GM19035 (cell line): Measurements from ENCODE around the gene TAX1BP1.
"Not testable (repeated sequence)": the region's sequence is repeated elsewhere in the genome, so short reads cannot be mapped to it uniquely, and the experiment has no call there.

ENCODE experiments used
- ATAC-seq: cut with Tn5 transposase; IDR thresholded peaks from one replicate; pipeline ENCODE4 v1.9.1; 2021; ENCODE audit not compliant: unreplicated experiment

TAX1BP1 gene

DNA sequence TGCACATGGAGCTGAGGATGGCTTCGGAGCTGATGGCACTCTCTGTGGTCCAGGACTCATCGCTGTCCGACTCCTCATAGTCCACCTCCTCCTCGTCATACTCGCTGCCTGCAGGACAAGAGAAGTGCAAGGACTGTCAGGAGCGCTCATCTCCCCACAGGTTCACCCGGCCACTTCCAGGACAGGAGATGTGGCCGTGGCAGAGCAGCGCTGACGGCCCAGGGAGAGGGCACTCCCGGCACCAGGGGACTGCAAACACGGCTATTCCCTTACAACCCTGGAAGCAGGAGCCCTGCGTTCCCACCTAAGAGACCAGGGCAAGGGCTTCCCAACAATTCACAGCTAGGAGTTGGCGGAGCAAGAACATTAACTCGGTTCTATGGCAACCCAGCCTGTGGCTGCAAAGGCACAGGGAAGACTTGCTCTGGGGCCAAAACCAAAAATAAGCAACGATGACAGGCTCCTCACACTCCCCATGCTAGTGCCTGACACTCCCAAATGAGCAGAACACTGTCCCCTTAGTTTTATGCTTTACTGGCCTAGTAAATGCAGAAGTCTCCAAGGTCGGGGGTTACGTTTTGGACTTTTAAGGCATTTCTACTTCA lies 100.9 kb downstream of the TAX1BP1 start:
- ATAC-seq, result no peak

DNA sequence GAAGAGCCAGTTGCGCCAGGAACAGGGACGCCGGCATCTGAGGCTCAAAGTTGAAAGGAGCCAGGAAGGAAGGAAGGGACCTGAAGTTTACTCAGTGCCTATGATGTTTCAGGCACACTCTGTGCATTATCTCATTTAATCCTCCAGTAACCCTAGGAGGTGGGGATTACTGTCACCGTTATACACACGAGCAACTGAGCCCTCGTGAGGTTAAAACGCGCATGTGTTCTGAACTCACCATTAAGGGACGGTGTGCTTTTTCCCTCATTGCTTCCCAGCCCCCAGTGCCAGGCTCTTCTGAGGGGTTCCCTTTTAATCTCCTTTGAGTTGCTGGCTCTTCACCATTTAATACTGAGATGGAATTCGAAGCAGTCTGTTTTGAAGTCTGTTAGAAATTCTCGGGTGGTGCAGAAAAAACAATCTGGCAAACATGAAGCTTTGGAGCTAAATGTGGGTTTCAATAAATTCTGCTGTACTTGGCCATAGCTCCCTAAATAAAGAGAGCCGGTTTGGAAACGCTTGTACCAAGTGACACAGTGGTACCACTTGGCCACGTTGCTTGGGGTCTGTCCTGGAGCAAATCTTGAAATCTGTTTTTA lies 102.2 kb downstream of the TAX1BP1 start:
- ATAC-seq, result no peak

DNA sequence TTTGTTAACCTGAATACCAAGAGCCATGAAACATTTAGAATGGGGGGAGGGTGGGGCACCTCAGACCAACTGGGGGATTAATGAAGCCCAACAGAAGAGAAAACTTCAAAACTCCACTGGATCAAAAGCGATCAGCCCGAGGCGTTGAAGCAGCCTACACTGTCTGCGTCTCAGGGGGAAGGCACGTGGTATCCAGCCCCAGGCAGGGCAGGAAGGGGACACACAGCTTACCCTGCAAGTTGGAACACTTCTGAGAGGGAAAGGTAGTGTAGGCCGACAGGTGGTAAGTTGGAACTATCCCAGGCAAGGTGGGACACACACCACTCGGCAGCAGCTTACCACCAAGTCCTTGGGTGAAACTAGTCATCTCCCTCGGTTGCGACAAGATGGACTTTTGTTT lies 102.9 kb downstream of the TAX1BP1 start:
- ATAC-seq, result no peak

DNA sequence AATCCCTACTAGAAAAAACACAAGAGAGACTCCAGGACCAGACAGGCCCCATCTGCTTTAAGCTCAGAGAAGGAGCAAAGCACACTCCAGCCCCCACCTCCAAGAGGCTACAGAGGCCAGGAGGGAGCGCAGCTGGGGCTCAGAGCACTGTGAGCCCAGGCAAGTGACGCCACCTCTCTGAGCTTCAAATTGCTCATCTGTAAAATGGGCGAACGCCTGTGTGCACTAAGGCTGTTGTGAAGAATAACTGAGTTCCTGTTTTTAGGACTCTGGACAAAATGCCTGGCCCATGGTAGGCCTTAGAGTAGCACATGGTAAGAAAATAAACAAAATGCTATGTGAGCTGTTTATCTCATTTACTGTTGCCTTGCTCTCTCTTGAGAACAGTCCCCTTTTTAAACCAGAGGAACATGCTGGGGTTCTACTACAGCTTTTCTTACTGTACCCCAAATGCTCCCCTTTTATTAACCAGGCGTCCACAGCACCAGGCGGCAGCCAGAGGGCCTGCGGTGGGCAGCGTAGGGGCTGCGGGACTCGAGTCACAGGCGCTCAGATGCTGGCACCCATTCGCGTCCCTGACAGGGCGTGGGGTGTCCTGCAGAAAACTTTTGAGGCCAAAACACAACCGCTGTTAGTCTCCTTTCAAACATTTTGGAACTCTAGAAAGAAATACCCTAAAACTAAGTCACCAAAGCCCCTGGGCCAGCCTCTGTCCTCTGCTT lies 103.8 kb downstream of the TAX1BP1 start:
- no peak for ATAC-seq

DNA sequence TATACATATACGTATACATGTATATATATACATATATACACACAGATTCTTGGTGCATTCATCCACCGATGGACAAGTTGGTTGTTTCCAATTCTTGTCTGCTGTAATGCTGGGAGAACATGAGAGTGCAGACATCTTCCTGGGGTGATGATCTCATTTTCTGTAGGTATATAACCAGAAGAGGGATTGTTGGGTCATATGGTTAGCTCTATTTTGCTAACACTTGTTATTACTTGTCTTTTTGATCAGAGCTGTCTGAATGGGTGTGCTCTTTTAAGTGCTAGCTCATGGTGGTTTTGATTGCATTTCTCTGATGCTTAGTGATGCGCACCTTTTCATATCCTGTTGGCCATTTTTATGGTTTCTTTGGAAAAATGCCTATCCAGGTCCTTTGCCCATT lies 106.4 kb downstream of the TAX1BP1 start:
- no peak for ATAC-seq

DNA sequence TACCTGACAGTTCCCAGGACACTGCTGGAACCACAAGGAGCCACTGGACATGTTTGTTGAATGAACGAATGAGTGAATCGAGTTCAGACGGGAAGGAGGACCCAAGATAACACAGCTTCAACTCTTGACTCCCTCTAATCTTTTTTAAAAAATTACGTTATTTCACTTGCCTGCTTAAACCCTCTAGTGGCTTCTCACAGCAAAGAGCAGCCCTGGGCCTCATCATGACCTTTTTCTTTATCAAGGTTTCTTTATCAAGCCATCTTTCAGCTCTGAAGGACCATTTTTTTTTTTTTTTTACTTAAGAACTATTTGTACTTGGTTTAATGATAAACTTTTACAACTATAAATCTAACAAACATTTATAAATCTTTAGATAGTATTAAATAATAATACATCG lies 110.6 kb downstream of the TAX1BP1 start:
- ATAC-seq, result no peak

DNA sequence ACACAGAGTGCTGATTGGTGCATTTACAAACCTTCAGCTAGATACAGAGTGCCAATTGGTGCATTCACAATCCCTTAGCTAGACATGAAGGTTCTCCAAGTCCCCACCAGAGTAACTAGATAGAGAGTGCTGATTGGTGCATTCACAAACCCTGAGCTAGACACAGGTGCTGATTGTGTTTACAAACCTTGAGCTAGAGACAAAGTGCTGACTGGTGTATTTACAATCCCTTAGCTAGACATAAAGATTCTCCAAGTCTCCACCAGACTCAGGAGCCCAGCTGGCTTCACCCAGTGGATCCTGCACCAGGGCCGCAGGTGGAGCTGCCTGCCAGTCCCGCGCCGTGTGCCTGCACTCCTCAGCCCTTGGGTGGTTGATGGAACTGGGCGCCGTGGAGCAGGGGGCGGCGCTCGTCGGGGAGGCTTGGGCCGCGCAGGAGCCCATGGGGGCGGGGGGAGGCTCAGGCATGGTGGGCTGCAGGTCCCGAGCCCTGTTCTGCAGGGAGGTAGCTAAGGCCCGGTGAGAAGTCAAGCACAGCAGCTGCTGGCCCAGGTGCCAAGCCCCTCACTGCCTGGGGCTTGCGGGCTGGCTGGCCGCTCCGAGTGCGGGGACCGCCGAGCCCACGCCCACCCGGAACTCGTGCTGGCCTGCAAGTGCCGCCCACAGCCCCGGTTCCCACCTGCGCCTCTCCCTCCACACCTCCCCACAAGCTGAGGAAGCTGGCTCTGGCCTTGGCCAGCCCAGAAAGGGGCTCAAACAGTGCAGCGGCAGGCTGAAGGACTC lies 116.9 kb downstream of the TAX1BP1 start:
- ATAC-seq, result not testable (repeated sequence)

DNA sequence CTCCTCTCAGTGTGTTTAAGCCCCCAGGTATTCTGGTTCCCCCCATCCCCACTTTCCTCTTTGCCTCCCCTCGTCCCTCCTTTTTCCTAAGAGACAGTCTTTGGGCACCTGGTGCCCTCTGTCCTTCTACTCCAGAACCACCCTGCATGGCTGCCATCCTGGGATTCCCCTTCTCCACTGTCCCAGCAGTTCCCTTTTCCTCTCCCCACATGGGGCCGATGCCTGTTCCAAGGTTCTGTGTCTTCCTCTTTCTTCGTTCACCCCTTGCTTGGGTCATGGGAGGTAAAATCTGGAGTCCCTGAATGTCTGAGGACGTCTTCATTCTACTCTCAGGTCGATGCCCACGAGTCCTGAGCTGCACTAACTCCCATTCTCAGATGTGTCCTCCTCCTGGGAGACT lies 120.8 kb downstream of the TAX1BP1 start:
- ATAC-seq, result no peak

DNA sequence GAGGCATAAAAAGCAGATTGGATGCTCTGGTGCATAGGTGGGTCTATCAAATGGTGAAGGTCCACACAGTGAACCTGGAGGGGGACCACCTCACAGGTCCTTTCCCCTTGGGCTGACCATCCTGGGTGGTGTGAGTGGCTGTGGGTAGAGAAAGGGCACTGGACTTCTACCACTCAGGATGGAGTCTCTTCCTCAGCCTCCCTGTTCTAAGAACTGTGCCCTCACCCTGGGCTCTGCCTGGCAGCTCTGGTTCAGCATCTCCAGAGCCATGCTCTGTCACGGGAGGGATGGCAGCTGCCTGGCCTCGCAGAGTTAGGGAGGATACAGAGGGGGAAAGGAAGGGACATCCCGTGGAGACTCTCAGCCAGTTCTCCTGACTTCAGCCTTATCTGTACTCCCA lies 121.8 kb downstream of the TAX1BP1 start:
- ATAC-seq, result no peak

DNA sequence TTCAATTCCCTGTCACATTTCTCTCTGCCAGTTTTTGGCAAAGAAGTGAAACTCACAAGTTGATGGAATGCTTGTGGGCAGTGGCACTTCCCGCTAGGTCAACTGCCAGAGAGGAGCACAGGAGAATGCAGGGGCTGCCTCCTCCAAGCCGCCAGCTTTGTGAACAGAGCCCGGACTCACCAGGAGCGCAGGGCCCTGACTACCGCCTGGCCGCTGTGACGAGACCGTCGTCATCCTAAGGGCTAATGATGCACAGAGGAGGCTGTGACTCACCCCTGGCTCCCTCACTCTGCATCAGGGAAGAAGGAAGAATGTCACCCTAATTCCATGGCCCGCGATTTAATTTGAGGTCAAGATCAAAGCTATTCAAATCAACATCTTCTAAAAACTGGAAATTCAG lies 123.9 kb downstream of the TAX1BP1 start:
- ATAC-seq, result no peak

DNA sequence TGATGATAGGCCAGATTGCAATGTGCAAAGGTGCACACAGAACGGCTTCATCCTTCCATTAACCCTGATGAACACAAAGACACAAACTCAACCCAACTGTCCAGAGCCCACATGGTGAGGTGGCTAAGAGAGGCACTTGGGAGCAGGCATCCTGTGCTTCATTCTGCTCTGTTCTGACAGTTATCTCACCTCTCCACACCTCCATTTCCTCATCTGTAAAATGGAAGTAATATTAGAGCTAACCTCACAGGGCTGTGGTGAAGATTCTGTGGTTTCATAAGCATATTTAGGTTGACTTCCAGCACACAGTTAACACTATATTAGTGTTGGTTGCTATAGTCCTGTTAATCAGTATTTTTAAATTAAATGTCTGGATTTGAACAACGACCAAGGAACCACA lies 126.3 kb downstream of the TAX1BP1 start:
- no peak for ATAC-seq

DNA sequence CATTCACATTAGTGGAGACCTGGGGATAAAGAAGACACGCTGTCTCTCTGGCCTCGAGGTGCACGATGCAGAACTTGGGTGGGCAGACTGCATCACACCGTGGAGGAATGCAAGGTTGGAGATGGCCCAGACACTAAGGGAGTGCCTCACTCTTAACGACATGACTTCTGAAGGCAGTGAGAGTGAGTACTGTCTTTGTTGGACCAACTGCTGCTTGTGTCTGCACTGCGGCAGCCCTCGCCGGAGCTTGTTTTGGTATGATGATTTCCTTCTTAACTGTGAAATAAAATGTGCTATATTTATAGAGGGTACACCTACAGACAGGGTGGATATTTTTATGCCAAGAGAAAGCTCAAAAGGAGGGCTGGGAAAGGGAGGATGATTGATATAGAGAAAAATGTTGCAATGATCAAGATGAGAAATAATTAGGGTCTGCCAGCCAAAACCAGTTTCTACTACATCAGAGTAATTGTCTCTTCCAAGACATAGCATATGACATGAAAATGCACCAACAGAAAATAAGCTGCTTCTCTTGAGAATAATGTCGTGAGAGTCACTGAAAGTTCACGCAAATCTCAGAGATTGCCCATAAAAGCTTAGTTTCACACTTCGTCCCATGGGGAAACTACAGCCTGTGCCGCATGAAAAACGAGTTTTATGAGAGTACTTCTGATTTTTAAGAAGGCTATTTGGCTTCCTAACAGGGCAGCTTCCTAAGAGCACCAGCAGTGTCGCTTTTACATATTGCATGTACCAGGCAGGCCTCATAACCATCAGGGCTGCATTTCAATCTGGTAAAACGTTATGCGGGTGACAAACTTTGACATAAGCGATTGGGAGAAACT lies 127.1 kb downstream of the TAX1BP1 start:
- no peak for ATAC-seq

DNA sequence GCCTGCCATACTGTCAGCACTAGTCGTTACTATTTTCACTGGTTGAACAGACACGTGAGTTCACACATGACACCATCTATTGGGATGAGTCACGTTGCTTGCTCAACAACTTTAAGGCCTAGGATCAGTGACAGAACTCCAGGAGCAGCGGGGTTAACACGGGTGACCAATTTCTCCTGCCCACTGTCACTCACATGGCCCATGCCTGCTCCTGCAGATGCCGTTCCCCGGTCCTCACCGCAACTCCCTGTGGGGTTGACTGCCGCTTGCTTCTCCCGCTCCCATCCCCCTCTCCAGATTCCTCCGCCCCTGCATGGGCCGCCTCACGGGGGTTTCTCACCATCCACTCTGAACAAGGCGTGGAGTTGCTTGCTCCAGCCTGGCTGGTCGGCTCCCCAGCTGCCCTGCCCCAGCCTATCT lies 128.2 kb downstream of the TAX1BP1 start:
- ATAC-seq, result no peak

DNA sequence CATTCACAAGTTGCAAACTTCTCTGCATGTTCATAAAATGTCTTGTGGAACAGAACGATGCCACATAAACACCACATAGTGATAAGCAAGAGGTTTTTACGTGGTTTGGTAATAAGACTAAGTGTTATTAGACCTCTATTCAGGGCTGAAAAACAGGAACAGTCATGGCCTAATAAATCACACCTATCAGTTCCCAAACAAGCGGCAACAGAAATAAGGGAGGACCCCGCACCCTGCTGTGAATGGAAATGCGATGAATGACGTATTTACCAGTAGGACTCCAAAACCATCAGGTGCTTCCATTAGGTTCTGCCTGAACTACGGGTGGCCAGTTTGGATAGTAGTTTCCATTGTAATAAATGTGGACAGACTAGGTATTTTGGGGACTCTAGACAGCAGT lies 129.1 kb downstream of the TAX1BP1 start:
- ATAC-seq, result no peak

DNA sequence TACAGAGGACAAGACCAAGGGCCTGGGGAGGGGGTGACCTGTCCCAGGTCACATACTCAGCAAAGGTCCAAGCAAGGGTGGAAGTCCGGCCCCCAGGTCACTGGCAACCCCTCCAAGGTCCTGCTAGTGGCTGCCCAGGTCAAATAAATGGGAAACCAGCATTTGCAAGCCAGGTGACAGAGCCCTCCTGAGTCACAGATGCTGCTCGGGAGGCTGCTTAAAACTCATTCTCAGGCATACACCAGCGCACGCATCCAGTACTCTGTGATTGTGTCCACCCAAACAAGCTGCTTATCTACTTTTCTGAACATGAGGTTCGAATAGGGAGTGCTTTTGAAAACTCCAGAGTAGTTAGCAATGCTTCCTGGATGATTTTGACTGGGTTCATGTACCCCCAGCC lies 130.6 kb downstream of the TAX1BP1 start:
- ATAC-seq, result no peak

DNA sequence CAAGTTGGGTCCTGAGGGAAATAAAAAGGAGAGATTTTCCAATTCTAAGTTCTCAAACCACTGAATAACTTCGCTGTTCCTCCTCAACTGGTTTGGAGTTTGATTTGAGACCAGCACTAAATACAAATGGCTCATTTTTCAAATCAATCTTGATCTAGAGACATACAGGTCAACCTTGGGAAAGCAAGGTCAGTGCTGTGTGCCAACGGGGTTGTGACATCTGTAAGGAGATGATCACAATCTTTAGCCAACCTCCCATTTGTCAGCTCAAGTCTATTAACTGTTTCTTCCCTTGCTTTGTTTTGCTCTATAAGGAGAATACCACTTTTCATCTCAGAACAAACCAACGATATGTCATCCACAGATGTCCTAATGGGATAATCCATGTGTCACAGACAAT lies 131.1 kb downstream of the TAX1BP1 start:
- ATAC-seq, result no peak

DNA sequence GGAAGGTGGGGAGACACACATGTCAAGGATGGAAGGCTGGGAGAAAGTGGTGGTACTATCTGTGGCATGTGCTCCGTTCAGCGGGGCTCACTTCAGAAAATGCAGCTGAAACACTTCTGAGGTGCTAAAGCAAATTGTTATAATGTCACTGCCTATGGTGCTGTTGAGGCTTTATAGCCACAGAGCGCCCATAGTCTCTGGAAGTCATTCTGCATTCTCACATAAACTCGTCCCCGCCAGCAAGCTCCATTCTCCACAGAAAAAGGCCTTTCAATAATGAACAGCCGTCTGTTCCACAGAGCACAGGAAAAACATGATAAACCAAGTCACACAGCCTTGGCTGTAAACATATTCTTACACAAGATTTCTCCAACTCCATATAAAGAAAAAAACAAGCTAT lies 131.9 kb downstream of the TAX1BP1 start:
- no peak for ATAC-seq

DNA sequence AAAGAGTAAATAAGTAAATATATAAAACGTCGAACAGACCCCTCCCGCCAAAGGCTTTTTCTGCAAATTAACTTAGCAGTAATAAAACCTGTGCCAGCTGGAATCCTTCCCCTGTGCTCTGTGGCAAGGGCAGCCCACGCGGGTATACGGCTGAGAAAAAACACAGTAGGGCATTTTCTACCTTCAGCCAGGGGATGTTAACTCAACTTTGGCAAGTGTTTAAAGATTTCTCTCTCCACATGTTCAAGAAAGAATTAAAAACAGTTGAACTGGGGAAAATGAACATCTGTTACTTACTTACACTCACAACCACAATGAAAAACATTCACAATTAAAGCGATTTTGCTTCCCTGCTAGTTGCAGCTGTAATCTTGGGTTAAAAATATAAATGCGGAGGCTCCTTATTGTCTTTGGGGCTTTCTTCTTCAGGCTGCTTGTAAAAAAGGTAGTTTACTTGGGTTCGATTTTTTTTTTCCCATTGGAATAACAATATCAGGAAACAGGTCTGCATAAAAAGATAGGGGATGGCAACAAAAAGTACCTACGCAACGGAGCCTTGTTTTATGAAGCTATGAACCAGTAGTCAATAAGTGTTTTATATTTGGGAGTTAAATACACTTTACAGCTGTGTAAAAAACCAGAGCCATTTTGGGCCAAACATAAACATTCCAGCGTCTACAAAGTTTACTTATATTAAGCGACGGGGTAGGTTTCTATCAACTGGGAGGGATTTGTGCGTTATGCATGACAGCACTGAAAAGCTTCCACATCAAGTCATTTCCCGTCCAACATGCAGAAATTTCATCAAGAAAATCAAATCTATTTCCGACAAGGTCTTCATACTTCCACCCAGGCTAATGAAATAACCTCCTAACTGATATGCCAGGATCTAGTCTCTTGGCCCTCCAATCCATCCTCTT lies 132.7 kb downstream of the TAX1BP1 start:
- ATAC-seq, result no peak

DNA sequence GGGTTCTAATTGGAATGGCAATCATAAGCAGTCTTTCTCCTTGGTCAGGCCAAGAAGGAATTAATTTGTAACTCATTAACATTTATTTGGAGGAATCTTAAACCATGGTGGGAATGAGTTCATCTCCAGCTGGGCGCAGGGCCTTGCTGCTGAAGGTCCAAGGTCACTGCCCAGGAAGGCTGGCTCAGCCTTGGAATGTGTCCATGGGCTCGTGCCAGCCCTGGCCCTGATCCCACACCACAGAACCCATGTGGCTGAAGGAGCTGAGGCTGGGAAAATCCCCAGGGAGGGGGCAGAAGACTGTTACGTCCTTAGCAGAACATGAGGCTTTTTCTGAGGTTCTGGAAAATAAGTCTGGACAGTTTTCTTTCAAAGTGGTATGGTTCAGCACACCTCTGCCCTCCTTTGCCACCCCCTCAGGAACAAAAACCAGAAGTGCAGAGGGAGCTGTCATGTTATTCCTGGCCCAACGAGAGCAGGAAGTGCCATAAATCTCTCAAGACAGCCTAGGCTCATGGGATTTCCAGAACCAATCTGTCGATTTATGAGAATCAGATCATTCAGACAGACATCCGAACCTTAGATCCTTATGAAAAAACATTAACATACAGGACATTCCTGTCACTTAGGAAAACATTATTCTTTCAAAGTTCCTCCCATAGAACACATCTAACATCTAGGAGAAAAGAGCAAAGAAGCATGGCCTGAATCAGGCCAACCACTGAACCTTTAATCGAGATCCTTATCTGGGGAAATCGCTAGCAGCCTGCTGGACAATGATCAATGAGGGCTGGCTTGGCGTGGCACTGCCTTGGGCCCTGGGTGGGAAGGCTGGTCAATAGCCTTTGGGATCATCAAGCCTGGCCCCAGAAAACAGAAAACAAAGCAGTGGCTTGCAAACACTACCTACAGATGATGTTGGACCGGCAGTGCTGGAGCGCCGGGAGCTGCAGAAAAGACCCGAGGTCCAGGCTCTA lies 134.3 kb downstream of the TAX1BP1 start:
- no peak for ATAC-seq
